ENCODE measurements around the gene C1QTNF9.
"Not testable (repeated sequence)": the region's sequence is repeated elsewhere in the genome, so short reads cannot be mapped to it uniquely, and the experiment has no call there.

Gene C1QTNF9

DNA sequence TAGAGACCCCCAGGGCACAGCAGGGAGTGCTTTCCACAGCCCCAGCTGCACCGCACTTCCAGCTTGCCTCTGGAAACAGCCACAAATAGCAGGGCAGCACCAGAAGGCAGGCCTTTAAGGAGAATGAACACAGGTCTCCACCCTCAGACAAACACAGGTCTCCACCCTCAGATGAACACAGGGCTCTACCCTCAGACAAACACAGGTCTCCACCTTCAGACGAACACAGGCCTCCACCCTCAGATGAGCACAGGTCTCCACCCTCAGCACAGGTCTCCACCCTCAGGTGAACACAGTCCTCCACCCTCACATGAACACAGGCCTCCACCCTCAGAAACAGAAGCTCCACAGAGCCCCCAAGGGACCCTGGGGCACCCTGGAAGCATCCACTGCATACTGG lies 51.7 kb downstream of the C1QTNF9 start:
- no peaks in the 10 kb centered on the region for H3K9me3 ChIP-seq (ENCODE audit: control insufficient read depth, low read length)
- no peaks in the 10 kb centered on the region for H3K4me1 ChIP-seq
- no peak overlapping the region for H3K4me2 ChIP-seq (ENCODE audit: low read length)
- H3K27ac ChIP-seq: no peak overlapping the region
- H3K27me3 ChIP-seq (ENCODE audit: control insufficient read depth, insufficient read depth, low read length): no peaks in the 10 kb centered on the region
- no peak overlapping the region for H3K9ac ChIP-seq
- H3K79me2 ChIP-seq: no peaks in the 10 kb centered on the region
- TF ChIP-seq, protein P1, sequence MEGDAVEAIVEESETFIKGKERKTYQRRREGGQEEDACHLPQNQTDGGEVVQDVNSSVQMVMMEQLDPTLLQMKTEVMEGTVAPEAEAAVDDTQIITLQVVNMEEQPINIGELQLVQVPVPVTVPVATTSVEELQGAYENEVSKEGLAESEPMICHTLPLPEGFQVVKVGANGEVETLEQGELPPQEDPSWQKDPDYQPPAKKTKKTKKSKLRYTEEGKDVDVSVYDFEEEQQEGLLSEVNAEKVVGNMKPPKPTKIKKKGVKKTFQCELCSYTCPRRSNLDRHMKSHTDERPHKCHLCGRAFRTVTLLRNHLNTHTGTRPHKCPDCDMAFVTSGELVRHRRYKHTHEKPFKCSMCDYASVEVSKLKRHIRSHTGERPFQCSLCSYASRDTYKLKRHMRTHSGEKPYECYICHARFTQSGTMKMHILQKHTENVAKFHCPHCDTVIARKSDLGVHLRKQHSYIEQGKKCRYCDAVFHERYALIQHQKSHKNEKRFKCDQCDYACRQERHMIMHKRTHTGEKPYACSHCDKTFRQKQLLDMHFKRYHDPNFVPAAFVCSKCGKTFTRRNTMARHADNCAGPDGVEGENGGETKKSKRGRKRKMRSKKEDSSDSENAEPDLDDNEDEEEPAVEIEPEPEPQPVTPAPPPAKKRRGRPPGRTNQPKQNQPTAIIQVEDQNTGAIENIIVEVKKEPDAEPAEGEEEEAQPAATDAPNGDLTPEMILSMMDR (IDR thresholded peaks at IDR 0.05): no peak
- H2AFZ ChIP-seq: no peak overlapping the region
- H3K36me3 ChIP-seq (ENCODE audit: control insufficient read depth, insufficient read depth, low read length): no peaks in the 10 kb centered on the region
- H3K4me3 ChIP-seq (ENCODE audit: low read depth, low read length): no peak overlapping the region

DNA sequence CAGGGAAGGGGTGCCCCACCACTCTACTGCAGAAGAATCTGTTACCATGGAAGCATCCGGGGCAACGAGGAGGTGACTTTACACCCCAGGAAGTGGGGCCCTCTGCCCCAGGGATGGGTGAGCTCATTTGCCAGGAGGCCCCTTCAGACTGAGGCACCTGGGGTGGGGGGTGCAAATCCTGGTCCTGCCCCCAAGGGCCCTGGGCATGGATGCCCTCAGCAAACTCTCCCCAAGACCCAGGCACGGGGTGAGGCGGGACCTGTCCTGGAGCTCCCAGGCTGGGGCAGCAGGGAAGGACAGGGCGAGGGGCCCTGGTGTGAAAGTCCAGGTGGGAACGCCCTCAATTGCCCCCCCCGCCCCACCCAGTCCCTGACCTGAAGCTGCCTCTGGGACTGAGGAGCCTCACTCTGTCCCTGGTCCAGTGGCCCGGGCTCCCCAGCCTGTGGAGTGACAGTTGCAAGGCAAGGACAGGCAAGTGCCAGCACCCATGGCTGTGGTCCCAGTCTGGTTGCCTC lies 52.5 kb downstream of the C1QTNF9 start:
- Histone ChIP-seq H3K4me3 (ENCODE audit: low read depth, low read length) (no peak overlapping the region), H3K27me3 (ENCODE audit: control insufficient read depth, insufficient read depth, low read length) (no peaks in the 10 kb centered on the region), H2AFZ (no peak overlapping the region), H3K9ac (no peak overlapping the region), H3K4me2 (ENCODE audit: low read length) (no peak overlapping the region), H3K27ac (no peak overlapping the region), H3K4me1 (no peaks in the 10 kb centered on the region), H3K9me3 (ENCODE audit: control insufficient read depth, low read length) (no peaks in the 10 kb centered on the region), H3K36me3 (ENCODE audit: control insufficient read depth, insufficient read depth, low read length) (no peaks in the 10 kb centered on the region), H3K79me2 (no peaks in the 10 kb centered on the region)
- TF ChIP-seq, protein P1 (IDR thresholded peaks at IDR 0.05): no peak

DNA sequence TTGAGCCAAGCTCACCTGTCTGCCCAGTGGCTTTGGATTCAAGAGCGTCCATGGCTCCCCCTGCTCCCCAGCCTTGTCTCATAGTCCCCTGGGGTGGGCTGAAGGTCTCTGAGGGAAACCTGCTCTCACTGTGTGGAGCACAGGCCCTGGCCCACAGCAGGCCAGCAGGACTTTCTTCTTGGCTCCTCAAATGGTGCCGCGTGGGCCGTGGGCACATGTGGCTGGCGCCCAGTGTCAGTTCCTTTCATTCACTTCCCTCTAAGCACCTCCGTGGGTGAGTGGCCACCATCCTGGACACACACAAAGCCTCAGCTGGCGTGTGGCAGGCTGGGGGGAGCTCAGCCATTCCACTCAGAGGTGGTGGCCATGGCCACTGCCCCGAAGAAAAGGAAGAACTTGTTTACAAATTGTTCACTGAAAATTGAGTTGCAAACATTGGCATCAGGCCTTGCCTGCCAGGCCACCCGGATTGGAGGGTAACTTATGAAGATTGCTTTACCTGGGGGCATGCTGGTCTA lies 53.1 kb downstream of the C1QTNF9 start:
- no peak overlapping the region for H3K4me2 ChIP-seq (ENCODE audit: low read length)
- no peaks in the 10 kb centered on the region for H3K36me3 ChIP-seq (ENCODE audit: control insufficient read depth, insufficient read depth, low read length)
- H3K9me3 ChIP-seq (ENCODE audit: control insufficient read depth, low read length): no peaks in the 10 kb centered on the region
- no peaks in the 10 kb centered on the region for H3K4me1 ChIP-seq
- TF ChIP-seq, protein P1 (IDR thresholded peaks at IDR 0.05): no peak
- no peak overlapping the region for H3K9ac ChIP-seq
- H3K27me3 ChIP-seq (ENCODE audit: control insufficient read depth, insufficient read depth, low read length): no peaks in the 10 kb centered on the region
- H2AFZ ChIP-seq: no peak overlapping the region
- no peak overlapping the region for H3K27ac ChIP-seq
- no peaks in the 10 kb centered on the region for H3K79me2 ChIP-seq
- no peak overlapping the region for H3K4me3 ChIP-seq (ENCODE audit: low read depth, low read length)

DNA sequence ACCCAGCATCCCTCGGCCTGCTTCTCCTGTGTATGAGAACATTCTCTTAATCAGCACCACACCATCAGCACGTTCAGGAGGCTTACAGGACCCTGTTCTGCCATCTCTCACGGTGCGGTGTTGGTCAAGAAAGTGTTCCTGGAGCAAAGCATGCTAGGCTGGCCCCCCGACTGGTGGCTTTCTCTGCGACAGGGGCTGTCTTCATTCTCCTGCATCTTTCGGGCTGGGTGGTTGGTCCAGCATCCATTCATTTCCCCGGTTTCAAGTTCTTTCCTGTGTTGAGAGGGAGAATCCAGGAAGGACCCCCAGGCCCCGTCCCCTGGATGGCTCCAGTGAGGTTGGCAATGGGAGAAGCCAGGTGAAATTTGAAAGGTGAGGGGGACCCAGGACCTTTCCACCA lies 55.8 kb downstream of the C1QTNF9 start:
- Histone ChIP-seq H3K9me3 (ENCODE audit: control insufficient read depth, low read length) (no peaks in the 10 kb centered on the region), H3K36me3 (ENCODE audit: control insufficient read depth, insufficient read depth, low read length) (no peaks in the 10 kb centered on the region), H3K27ac (no peak overlapping the region), H3K9ac (no peak overlapping the region), H3K4me2 (ENCODE audit: low read length) (no peak overlapping the region), H3K4me3 (ENCODE audit: low read depth, low read length) (no peak overlapping the region), H3K79me2 (no peaks in the 10 kb centered on the region), H2AFZ (no peak overlapping the region), H3K27me3 (ENCODE audit: control insufficient read depth, insufficient read depth, low read length) (no peaks in the 10 kb centered on the region), H3K4me1 (no peaks in the 10 kb centered on the region)
- TF ChIP-seq, protein P1 (IDR thresholded peaks at IDR 0.05): no peak

DNA sequence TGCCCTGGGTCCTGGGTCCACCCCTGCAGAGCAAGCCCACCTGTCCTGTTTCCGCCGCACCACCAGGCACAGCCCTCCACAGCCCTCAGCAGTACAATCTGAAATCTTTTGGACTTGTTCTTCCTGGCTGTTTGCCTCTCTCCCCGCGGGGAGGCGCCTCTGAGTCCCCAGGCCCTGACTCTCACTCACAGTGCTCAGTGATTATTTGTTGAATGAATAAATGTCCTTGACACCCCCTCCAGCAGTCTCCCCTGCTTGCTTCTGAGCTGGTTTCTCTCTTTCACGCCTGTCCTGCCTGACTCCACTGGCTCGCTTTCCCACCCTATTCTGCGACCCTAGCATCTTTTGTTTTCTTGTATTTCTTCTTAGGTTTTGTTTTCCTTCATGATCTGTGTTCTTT lies 56.9 kb downstream of the C1QTNF9 start:
- H3K4me2 ChIP-seq (ENCODE audit: low read length); H3K36me3 ChIP-seq (ENCODE audit: control insufficient read depth, insufficient read depth, low read length); H3K4me3 ChIP-seq (ENCODE audit: low read depth, low read length); H3K27ac ChIP-seq; H2AFZ ChIP-seq; H3K9me3 ChIP-seq (ENCODE audit: control insufficient read depth, low read length); H3K27me3 ChIP-seq (ENCODE audit: control insufficient read depth, insufficient read depth, low read length); H3K9ac ChIP-seq; H3K79me2 ChIP-seq; H3K4me1 ChIP-seq: not testable (repeated sequence)

DNA sequence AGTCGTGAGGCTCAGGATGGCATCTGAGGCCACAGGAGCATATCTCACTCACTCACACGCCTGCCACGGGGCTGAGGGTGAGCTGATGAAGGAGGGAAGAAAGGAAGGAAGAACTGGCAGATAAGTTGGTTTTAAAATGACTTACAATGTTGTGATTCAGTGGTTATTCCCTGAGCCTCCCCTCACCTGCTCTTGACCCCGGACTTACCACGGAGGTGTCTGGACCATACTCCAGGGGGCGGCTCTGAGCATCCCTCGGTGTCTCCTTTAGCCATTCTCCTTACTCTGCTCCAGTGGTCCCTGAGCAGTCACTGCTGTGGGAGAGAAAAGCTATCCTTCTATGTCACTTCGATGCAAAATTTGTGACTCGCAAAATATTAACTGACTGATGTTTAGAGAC lies 61.9 kb downstream of the C1QTNF9 start:
- not testable (repeated sequence) for H3K4me3 ChIP-seq (ENCODE audit: low read depth, low read length); H3K27me3 ChIP-seq (ENCODE audit: control insufficient read depth, insufficient read depth, low read length); H3K9ac ChIP-seq; H3K9me3 ChIP-seq (ENCODE audit: control insufficient read depth, low read length); H3K27ac ChIP-seq; H3K4me2 ChIP-seq (ENCODE audit: low read length); H3K79me2 ChIP-seq; H3K4me1 ChIP-seq; H2AFZ ChIP-seq; H3K36me3 ChIP-seq (ENCODE audit: control insufficient read depth, insufficient read depth, low read length)

Measured in parathyroid adenoma (tissue), 2 donors.